Fibroblast of lung (primary cell): Measurements from ENCODE around the gene PRRC2A.

Experiments
- CTCF ChIP-seq, 2 donors: IDR thresholded peaks in 1 of 2; conservative IDR thresholded peaks in 1 of 2; 1 replicate in 1 of 2; 2 replicates in 1 of 2; pipeline ENCODE4 v1.5.1; 2011 to 2012; ENCODE audit warnings: low read length in 2 of 2, control low read depth in 1 of 2, inconsistent platforms in 1 of 2, low read depth in 1 of 2, mild to moderate bottlenecking in 1 of 2
- EZH2 ChIP-seq: IDR thresholded peaks from 2 replicates; pipeline ENCODE4 v1.5.1; 2012; ENCODE audit warnings: low read length, control low read depth, mild to moderate bottlenecking; ENCODE audit errors: missing control alignments

GRCh38 chr6:31607317-31607716 is 13.2 kb upstream of the PRRC2A start:
- TF ChIP-seq CTCF (conservative IDR thresholded peaks at IDR 0.05 in 1 of 2, IDR thresholded peaks at IDR 0.05 in 1 of 2; ENCODE audit: low read depth in 1 of 2, low read length in 2 of 2) (no peak), EZH2 (no peak)
